Measurements from ENCODE around the gene TMEM129.

Gene TMEM129

GRCh38 chr4:1759170-1759817 is 38.2 kb upstream of the TMEM129 start:
- ATAC-seq = no peak
- TF ChIP-seq ZNF565 (CRISPR knock-in tag; conservative IDR thresholded peaks at IDR 0.05; ENCODE audit: low read depth) = no peak
- no peak for TF ChIP-seq ZC3H10 (CRISPR knock-in tag; IDR thresholded peaks at IDR 0.05)
- no peak for TF ChIP-seq BACH2 (CRISPR knock-in tag; IDR thresholded peaks at IDR 0.05; ENCODE audit: borderline replicate concordance)
- no peak for TF ChIP-seq CSRNP3 (CRISPR knock-in tag; IDR thresholded peaks at IDR 0.05)
- no peak for TF ChIP-seq ZFP3 (CRISPR knock-in tag; IDR thresholded peaks at IDR 0.05)

- ATAC-seq = 0 out of 3 replicates have a peak, but pooled peaks have one; percentile 7
- no peak for TF ChIP-seq ZNF8 (CRISPR knock-in tag; IDR thresholded peaks at IDR 0.05)
- TF ChIP-seq BACH2 (CRISPR knock-in tag; IDR thresholded peaks at IDR 0.05; ENCODE audit: borderline replicate concordance) = no peak
- TF ChIP-seq ZNF565 (CRISPR knock-in tag; conservative IDR thresholded peaks at IDR 0.05; ENCODE audit: low read depth) = no peak
- TF ChIP-seq ZC3H10 (CRISPR knock-in tag; IDR thresholded peaks at IDR 0.05) = no peak
- TF ChIP-seq SNAI2 (CRISPR knock-in tag; IDR thresholded peaks at IDR 0.05) = no peak
- TF ChIP-seq CSDC2 (CRISPR knock-in tag; IDR thresholded peaks at IDR 0.05) = no peak
- TF ChIP-seq POU6F1 (CRISPR knock-in tag; IDR thresholded peaks at IDR 0.05; ENCODE audit: borderline replicate concordance, low read depth) = no peak
- no peak for TF ChIP-seq TCF4 (CRISPR knock-in tag; IDR thresholded peaks at IDR 0.05; ENCODE audit: borderline replicate concordance)
- no peak for TF ChIP-seq TSHZ2 (CRISPR knock-in tag; IDR thresholded peaks at IDR 0.05)
- no peak for TF ChIP-seq RARB (CRISPR knock-in tag; IDR thresholded peaks at IDR 0.05)
- no peak for TF ChIP-seq CSRNP3 (CRISPR knock-in tag; IDR thresholded peaks at IDR 0.05)
- TF ChIP-seq GLIS3 (CRISPR knock-in tag; IDR thresholded peaks at IDR 0.05) = no peak
- no peak for TF ChIP-seq ESRRG (CRISPR knock-in tag; IDR thresholded peaks at IDR 0.05)
- no peak for TF ChIP-seq ZFP30 (CRISPR knock-in tag; IDR thresholded peaks at IDR 0.05)
- no peak for TF ChIP-seq ZNF70 (CRISPR knock-in tag; IDR thresholded peaks at IDR 0.05)
- TF ChIP-seq TOX (CRISPR knock-in tag; IDR thresholded peaks at IDR 0.05; ENCODE audit: borderline replicate concordance) = no peak
- TF ChIP-seq ISL1 (CRISPR knock-in tag; IDR thresholded peaks at IDR 0.05) = no peak
- no peak for TF ChIP-seq CREB5 (CRISPR knock-in tag; IDR thresholded peaks at IDR 0.05; ENCODE audit: low read depth)
- no peak for TF ChIP-seq PPARA (CRISPR knock-in tag; IDR thresholded peaks at IDR 0.05; ENCODE audit: borderline replicate concordance)
- TF ChIP-seq OSR1 (CRISPR knock-in tag; IDR thresholded peaks at IDR 0.05) = no peak
Observed at GRCh38 chr4:1758306-1759121, 37.4 kb upstream of the TMEM129 start.

Data from SK-N-SH treated with all-trans-retinoic acid at 6 μM for 48 hours (cell line).